AG04449 (cell line): ENCODE measurements around the gene LARP1.

Experiments
- CTCF ChIA-PET: fragments of 350-600 bp; formaldehyde crosslinking; extraction: SDS; loops from one replicate; lab custom pipeline; 2021; ENCODE audit warnings: antibody characterized with exemption; lab: Yijun Ruan, JAX
- POLR2A ChIA-PET: fragments of 400-600, 350-600 bp; formaldehyde crosslinking; extraction: SDS; loops from one replicate; lab custom pipeline; 2020; ENCODE audit warnings: antibody characterized with exemption, inconsistent platforms; lab: Yijun Ruan, JAX
- DNase-seq: peaks from one replicate; pipeline ENCODE4 v3.0.0-alpha.2; 2010; ENCODE audit warnings: low read depth, low spot score
- H3K4me3 ChIP-seq: 2 replicates; pipeline ENCODE4 v1.5.1; 2011; ENCODE audit warnings: low read depth, mild to moderate bottlenecking, control low read depth, low read length
- CTCF ChIP-seq: IDR thresholded peaks from one replicate; pipeline ENCODE4 v1.5.1; 2011; ENCODE audit warnings: mild to moderate bottlenecking, moderate library complexity, low read length, control low read depth, inconsistent platforms; ENCODE audit not compliant: insufficient read depth; ENCODE audit errors: missing control alignments

The LARP1 gene

DNA sequence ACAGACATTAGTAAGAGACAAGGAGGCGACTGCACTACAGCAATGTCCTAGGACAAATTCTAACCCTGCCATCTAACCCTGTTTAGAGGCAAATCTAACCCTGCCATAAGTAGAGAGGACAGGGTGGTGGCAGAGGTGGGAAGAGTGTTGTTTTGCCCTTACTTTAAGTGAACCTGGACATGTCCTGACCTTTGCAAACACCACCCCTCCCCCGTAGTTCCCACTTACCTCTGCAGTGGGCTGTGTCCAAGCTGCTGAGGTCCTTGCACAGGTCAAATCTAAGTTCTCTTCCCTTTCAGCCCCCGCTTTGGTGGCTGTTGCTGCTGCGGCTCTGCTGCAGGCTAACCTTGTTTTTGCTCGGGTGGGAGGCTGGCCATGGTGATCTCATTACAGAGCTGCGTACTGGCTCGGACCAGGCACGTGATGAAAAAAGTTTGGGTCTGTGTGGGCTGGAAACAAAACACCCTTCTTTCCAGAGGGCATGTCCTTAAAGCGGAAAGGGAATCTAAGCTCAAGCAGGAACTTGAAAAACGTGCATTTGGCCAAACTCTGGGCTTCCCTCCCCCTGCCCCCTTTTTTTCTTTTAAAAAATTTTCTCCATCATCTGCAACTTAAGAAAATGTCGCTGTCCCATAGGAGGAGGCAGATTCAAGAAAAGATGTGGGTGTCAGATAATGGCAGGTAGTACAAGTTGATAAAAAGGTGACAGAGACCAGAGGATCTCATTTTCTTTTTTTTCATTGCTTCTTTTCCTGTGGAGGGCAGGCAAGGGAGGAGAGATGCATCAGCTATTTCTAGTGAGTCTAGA is 95.3 kb downstream of the LARP1 start, which contains the start of gene FAXDC2:
Gene FAXDC2 (minus strand): TSS at position 349 of the 808 bp plus-strand sequence. CDS start 12,425 bp downstream, outside the sequence.
- H3K4me3 ChIP-seq: peak within 1 kb of the TSS; percentile 54
- POLR2A ChIA-PET: no interaction called here
- TF ChIP-seq CTCF: no peak
- CTCF ChIA-PET: interaction anchor here (1.0 to 2.2 kb wide), 2 partner anchors 9 to 199 kb away, joined by 3 to 8 read pairs; no protein-coding TSS in a partner anchor
- no peak for DNase-seq

GRCh38 chr5:154851351-154851750 is 96.2 kb downstream of the LARP1 start:
- TF ChIP-seq CTCF: no peak
- DNase-seq: no peak
- no peak overlapping the region for H3K4me3 ChIP-seq
- ChIA-PET POLR2A (no interaction called here), CTCF (interaction anchor here (1.0 to 2.2 kb wide), 2 partner anchors 10 to 200 kb away, joined by 3 to 8 read pairs; no protein-coding TSS in a partner anchor)

DNA sequence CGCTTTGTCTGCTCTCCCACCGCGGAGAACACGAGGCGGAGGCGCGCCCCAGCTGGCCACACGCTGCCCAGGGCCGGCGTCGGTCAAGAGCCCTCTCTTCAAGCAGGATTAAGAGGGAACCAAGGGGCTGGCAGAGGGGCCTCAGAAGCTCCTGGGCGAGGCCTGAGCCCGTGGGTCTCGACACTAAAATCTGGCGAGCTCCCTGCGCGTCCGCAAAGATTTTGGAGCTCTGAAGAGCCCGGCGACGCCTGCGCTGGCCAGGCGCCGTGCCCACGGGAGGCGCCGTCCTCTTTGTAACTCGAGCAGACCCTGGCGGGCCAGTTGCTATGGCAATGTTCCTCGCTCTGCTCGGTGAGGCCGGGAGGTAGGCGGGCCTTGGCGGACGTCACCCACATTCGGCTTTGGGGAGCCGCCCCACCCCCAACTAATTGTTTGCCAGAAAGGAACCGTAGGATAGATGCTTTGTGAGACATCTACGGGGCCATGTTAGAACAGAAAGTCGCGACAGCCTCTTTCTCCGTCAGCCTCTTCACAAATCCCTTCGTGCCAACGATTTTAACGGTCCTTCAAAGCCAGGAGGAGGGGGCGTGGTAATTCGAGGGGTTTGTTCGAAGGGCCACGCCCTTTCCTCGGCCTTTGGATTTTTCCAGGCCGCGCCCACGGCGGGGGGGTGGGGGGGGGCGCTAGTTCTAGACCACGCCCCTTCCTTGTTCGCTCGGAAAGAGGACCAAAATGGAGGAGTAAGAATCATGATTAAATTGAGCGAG is 102.5 kb downstream of the LARP1 start:
- TF ChIP-seq CTCF: peak; percentile 3
- DNase-seq: peak; percentile 77
- ChIA-PET CTCF (interaction anchor here (0.9 to 1.3 kb wide), 3 partner anchors 76 to 207 kb away, joined by 3 to 4 read pairs (median 3); no protein-coding TSS in a partner anchor), POLR2A (interaction anchor here (1.2 to 2.2 kb wide), 3 partner anchors 23 to 105 kb away, joined by 3 to 6 read pairs (median 5); no protein-coding TSS in a partner anchor)
- peak overlapping the region; percentile 86 for H3K4me3 ChIP-seq

DNA sequence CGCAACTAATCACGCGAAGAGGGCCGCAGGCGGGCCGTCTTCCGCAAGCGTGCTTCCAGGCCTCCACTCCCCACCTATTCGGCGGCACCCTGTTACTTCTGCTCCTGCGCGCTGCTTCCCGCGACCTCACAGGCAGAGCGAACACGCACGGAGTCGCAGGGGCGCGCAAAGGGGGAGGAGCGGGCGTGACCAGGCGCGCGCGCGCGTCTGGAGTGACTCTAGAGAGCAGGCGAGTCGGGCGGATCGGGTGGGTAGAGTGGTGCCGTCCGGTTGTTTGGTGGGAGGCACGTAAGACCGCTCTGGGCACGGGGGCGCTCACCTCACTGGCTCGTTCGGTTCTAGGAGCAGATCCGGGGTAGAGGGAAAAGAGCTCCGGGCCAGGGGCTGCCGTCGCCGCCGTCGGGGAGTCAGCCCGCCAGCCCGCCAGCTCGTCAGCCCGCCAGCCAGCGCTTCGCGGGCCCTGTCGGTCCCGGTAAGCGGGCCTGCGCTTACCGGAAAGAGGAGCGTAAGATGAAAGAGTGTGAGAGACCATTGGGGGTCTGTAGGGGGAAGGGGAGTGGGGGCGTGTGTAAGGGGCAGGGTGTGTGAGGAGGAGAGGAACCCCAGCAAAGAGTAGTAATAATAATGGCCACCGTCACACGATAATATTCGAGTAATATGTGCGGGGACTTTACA is 103.3 kb downstream of the LARP1 start, which contains the start of gene CNOT8:
Gene CNOT8 (plus strand): TSS at position 331 of the 675 bp plus-strand sequence. CDS start 4,652 bp downstream, outside the sequence.
- ChIA-PET POLR2A (interaction anchor here (2.2 kb wide), 1 partner anchor 105 kb away, joined by 6 read pairs; no protein-coding TSS in a partner anchor), CTCF (no interaction called here)
- no peak for TF ChIP-seq CTCF
- H3K4me3 ChIP-seq: peak within 1 kb of the TSS; percentile 86
- DNase-seq: peak; percentile 84

- ChIA-PET POLR2A (interaction anchor here (2.2 kb wide), 1 partner anchor 106 kb away, joined by 6 read pairs; no protein-coding TSS in a partner anchor), CTCF (interaction anchor here (0.6 to 1.6 kb wide), 4 partner anchors 9 to 211 kb away, joined by 3 to 4 read pairs (median 3); no protein-coding TSS in a partner anchor)
- no peak for DNase-seq
Measured at GRCh38 chr5:154858972-154859871, 104.0 kb downstream of the LARP1 start.

More at GRCh38 chr5:154858972-154859871, 104.0 kb downstream of the LARP1 start:
- peak overlapping the region; percentile 86 for H3K4me3 ChIP-seq
- no peak for TF ChIP-seq CTCF
